Measurements from ENCODE around the gene SFMBT1. TPM values are rescaled to one million over a fixed set of nuclear protein-coding genes. Genes with fewer than 3 reads are reported as not detected.
A peak's percentile ranks its signal among the peaks of the same experiment; 100 is the strongest.

SFMBT1 gene
- total RNA-seq, 2 experiments from 2014 or later: 12.9 to 18.1 TPM

GRCh38 chr3:52904000-52904399, 141.9 kb downstream of the SFMBT1 start:
- CTCF ChIA-PET (ENCODE audit: unreplicated experiment): no interaction called here
- BruUV-seq (replicated peaks): no TSS peak

GRCh38 chr3:52897130-52898122, 148.4 kb downstream of the SFMBT1 start, which contains the start of gene STIMATE:
TSS of gene STIMATE (minus strand) at chr3:52897548. CDS start at chr3:52897450, 98 bp downstream.
- Histone ChIP-seq H3K9me3 (ENCODE audit: low read length) (no peaks in the 10 kb centered on the region), H3K4me2 (ENCODE audit: low read length) (peak within 1 kb of the TSS; percentile 99), H3K36me3 (ENCODE audit: insufficient read depth, low read length) (peaks cover 5% of the 10 kb centered on the region; the same call in 1 of the 2 replicates), H3K4me3 (ENCODE audit: low read depth, low read length, poor library complexity, severe bottlenecking) (peak within 1 kb of the TSS; percentile 89), H3K9me2 (ENCODE audit: insufficient read depth, low read length) (no peaks in the 10 kb centered on the region), H4K20me1 (ENCODE audit: insufficient read depth, low read length) (0 out of 2 replicates have a peak, but pooled peaks cover 9% of the 10 kb centered on the region), H2AFZ (ENCODE audit: low read length) (peak within 1 kb of the TSS; percentile 87), H3K27ac (ENCODE audit: low read depth, low read length, poor library complexity, severe bottlenecking) (no peak within 1 kb of the TSS), H3K79me2 (ENCODE audit: insufficient read depth, low read depth, low read length) (peaks cover 5% of the 10 kb centered on the region; the same call in 1 of the 2 replicates), H3K4me1 (ENCODE audit: insufficient read depth, low read length, poor library complexity, severe bottlenecking) (peaks cover 19% of the 10 kb centered on the region)
- intact Hi-C loops (cut with micrococcal nuclease; ENCODE audit: unreplicated experiment): no loop called here
- TF ChIP-seq EZH2phosphoT487 (IDR thresholded peaks at IDR 0.05; ENCODE audit: borderline replicate concordance, low read depth, low read length) (no peak), CTCF (conservative IDR thresholded peaks at IDR 0.05; ENCODE audit: low read length) (no peak)
- POLR2A ChIA-PET: interaction anchor here (0.5 to 1.8 kb wide), 5 partner anchors 14 to 177 kb away, joined by 3 to 4 read pairs (median 4); no protein-coding TSS in a partner anchor
- CTCF ChIA-PET (ENCODE audit: unreplicated experiment): no interaction called here
- no TSS peak for BruUV-seq (replicated peaks)
- peak; percentile 90 for DNase-seq (ENCODE audit: low spot score)

More at GRCh38 chr3:52904000-52904399, 141.9 kb downstream of the SFMBT1 start:
- Histone ChIP-seq H3K27ac (ENCODE audit: low read depth, low read length, poor library complexity, severe bottlenecking) (no peak overlapping the region), H3K9me3 (ENCODE audit: low read length) (no peaks in the 10 kb centered on the region), H3K36me3 (ENCODE audit: insufficient read depth, low read length) (no peaks in the 10 kb centered on the region), H4K20me1 (ENCODE audit: insufficient read depth, low read length) (no peaks in the 10 kb centered on the region), H3K4me2 (ENCODE audit: low read length) (no peak overlapping the region), H3K4me3 (ENCODE audit: low read depth, low read length, poor library complexity, severe bottlenecking) (no peak overlapping the region), H3K79me2 (ENCODE audit: insufficient read depth, low read depth, low read length) (no peaks in the 10 kb centered on the region), H3K9me2 (ENCODE audit: insufficient read depth, low read length) (no peaks in the 10 kb centered on the region), H3K4me1 (ENCODE audit: insufficient read depth, low read length, poor library complexity, severe bottlenecking) (no peaks in the 10 kb centered on the region), H2AFZ (ENCODE audit: low read length) (no peak overlapping the region)
- DNase-seq (ENCODE audit: low spot score): no peak
- intact Hi-C loops (cut with micrococcal nuclease; ENCODE audit: unreplicated experiment): no loop called here
- no peak for TF ChIP-seq CTCF (conservative IDR thresholded peaks at IDR 0.05; ENCODE audit: low read length)
- no peak for TF ChIP-seq EZH2phosphoT487 (IDR thresholded peaks at IDR 0.05; ENCODE audit: borderline replicate concordance, low read depth, low read length)
- POLR2A ChIA-PET: interaction anchor here (0.7 to 1.5 kb wide), 3 partner anchors 9 to 22 kb away, joined by 3 to 4 read pairs (median 3); no protein-coding TSS in a partner anchor

Data from OCI-LY7 (cell line).